Activated naive CD4-positive, alpha-beta T cell treated with anti-CD3 and anti-CD28 coated beads, Interleukin-2, amount 50 U/mL, for 24 hours (primary cell): ENCODE data around the gene TMEM151A.
"Not testable (repeated sequence)": the region's sequence is repeated elsewhere in the genome, so short reads cannot be mapped to it uniquely, and the experiment has no call there.

ENCODE experiments used
- H3K27ac Mint-ChIP-seq: one replicate; pipeline ENCODE4 v1.8.0; 2021; ENCODE audit warnings: mild to moderate bottlenecking, mixed read lengths
- H3K27me3 Mint-ChIP-seq: one replicate; pipeline ENCODE4 v1.8.0; 2021; ENCODE audit warnings: mixed read lengths
- H3K36me3 Mint-ChIP-seq: one replicate; pipeline ENCODE4 v1.8.0; 2021; ENCODE audit warnings: mixed read lengths
- H3K4me1 Mint-ChIP-seq: one replicate; pipeline ENCODE4 v1.8.0; 2021; ENCODE audit warnings: mixed read lengths
- H3K4me3 Mint-ChIP-seq: one replicate; pipeline ENCODE4 v1.8.0; 2021; ENCODE audit warnings: mild to moderate bottlenecking, mixed read lengths
- H3K9me3 Mint-ChIP-seq: one replicate; pipeline ENCODE4 v1.8.0; 2021; ENCODE audit warnings: mixed read lengths

TMEM151A gene

DNA sequence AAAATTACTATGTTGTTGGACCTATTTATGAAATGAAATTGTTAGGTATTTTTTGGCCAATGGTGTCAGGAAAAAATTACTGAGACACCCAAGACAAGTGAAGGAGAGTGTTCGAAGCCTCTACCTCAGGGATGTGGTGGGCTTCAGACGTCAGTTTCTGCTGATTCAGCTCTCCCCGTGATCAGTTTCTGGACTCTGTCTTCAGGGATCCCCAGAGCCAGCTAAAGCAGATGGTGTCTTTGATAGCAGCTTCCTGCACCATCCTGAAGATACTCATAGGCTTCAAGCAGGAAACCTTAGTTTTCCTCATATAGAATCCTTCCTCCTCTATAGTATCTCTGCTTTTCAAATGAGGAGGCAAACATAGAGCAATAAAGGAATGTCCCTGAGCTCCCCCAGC lies 17.8 kb downstream of the TMEM151A start:
- no peaks in the 10 kb centered on the region for H3K36me3 Mint-ChIP-seq

DNA sequence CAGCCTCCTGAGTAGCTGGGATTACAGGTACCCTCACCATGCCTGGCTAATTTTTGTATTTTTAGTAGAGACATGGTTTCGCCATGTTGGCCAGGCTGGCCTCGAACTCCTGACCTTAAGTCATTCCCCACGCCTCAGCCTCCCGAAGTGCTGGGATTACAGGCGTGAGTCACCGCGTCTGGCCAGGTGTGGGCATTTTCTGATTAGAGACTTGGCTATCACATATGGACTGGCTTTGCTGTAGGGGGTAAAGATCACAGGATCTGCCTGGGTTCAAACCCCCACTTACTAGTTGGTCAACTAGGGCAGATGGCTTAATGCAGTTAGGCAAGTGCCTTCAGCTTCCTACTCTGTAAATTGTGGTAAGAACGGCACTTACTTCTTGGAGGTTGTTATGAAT lies 18.6 kb downstream of the TMEM151A start:
- Mint-ChIP-seq H3K27ac (no peak overlapping the region), H3K36me3 (no peaks in the 10 kb centered on the region), H3K27me3 (no peaks in the 10 kb centered on the region), H3K4me1 (peaks cover 25% of the 10 kb centered on the region), H3K4me3 (no peak overlapping the region), H3K9me3 (no peaks in the 10 kb centered on the region)

More for the DNA sequence above, 17.8 kb downstream of the TMEM151A start:
- H3K27ac Mint-ChIP-seq = peak overlapping the region; percentile 8
- H3K4me3 Mint-ChIP-seq = no peak overlapping the region
- H3K4me1 Mint-ChIP-seq = peaks cover 18% of the 10 kb centered on the region
- H3K9me3 Mint-ChIP-seq = no peaks in the 10 kb centered on the region
- no peaks in the 10 kb centered on the region for H3K27me3 Mint-ChIP-seq

GRCh38 chr11:66310803-66311440 lies 19.2 kb downstream of the TMEM151A start:
- H3K4me3 Mint-ChIP-seq, H3K27me3 Mint-ChIP-seq, H3K36me3 Mint-ChIP-seq, H3K9me3 Mint-ChIP-seq: not testable (repeated sequence)
- H3K27ac Mint-ChIP-seq = peak overlapping the region; percentile 23
- peaks cover 31% of the 10 kb centered on the region for H3K4me1 Mint-ChIP-seq

DNA sequence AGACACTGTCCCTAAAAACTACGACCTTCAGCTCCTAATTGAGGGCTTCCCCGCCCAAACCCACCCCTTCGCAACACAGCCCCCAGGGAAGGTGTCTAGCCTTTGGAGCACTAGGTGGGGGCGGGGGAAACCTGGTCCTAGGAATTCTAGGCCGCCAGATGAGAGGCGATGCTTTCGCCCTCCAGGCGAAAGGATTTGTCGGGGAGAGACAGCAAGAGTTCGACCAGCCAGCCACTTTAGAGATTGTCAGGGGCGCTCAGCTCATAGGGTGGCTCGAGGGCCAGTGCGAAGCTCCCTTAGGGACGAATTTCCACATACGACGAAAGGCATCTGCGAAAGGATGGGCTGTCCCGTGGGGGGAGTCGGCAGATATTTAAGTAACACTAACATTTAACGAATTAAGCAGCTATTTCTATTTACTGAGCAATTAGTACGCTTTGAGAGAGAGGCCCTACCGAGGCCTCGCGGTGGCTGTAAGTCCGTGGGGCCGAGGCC lies 19.8 kb downstream of the TMEM151A start:
- H3K36me3 Mint-ChIP-seq = no peaks in the 10 kb centered on the region
- H3K9me3 Mint-ChIP-seq = no peaks in the 10 kb centered on the region
- H3K4me3 Mint-ChIP-seq = peak overlapping the region; percentile 91
- H3K27me3 Mint-ChIP-seq = no peaks in the 10 kb centered on the region
- H3K4me1 Mint-ChIP-seq = peaks cover 36% of the 10 kb centered on the region
- H3K27ac Mint-ChIP-seq = peak overlapping the region; percentile 92

DNA sequence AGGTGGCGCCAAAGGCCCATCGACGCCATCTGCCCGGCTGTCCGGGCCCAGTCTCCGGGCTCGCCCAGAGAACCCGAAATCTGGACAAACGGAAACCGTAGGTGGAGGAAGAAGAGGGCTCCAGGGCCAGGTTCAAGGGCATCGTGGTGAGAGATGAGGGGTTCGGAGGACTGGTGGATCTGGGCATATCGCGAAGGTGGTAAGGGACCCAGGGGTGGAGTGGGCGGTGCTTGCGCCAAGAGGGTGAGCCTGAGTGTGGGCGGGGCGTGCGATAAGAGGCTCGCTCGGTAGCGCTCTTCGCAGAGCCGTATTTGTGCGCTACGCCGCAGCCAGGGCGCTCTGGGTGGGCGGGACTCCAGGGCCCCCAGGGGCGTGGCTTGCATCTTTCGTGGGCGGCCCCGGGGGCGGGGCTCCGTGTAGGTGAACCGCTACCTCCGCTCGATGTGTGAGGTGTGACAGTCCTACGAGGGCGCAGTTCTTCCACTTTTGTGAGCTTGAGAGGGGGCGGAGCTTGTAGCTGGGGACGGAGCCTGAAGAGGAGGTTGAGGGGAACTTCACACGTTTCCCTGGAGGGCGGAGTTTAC lies 20.4 kb downstream of the TMEM151A start:
- no peaks in the 10 kb centered on the region for H3K27me3 Mint-ChIP-seq
- peak overlapping the region; percentile 91 for H3K4me3 Mint-ChIP-seq
- H3K36me3 Mint-ChIP-seq = no peaks in the 10 kb centered on the region
- no peaks in the 10 kb centered on the region for H3K9me3 Mint-ChIP-seq
- peaks cover 36% of the 10 kb centered on the region for H3K4me1 Mint-ChIP-seq
- H3K27ac Mint-ChIP-seq = peak overlapping the region; percentile 92

DNA sequence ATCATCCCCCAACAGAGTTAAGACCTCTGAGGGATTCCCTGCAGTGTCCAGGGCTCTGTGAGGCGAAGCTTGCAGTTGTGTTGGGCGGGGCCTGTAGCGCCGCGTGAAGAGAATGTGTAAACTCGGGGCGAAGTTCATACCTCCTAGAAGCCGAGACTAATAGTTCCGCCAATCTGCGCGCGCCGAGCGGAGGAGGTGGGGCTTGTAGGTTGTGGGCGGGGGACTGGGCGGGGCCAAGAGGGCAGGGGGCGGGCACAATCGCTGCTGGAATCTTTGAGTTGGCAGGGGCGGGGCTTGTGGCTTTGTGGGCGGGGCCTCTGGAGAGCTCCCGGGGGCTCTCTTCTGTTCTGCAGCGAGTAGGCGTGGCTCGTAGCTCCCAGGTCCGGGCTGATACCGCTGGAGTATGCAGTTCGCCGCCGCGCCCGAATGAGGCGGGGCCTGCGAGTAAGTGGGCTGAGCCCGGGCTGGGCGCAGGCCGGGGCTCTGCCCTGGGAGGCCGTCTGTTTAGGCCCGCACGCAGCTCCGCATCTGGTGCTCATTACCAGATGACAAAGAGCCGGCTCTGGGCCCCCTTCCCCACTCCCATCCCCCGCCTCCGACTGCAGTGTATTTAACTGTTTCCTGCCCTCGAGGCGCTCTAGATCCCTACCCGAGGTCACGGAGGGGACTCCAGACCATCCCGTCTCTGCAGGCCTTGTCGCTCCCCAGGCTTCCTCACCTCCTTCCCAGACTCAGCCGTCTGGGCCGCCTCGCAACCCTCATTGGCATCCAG lies 21.0 kb downstream of the TMEM151A start:
- H3K9me3 Mint-ChIP-seq = no peaks in the 10 kb centered on the region
- H3K4me1 Mint-ChIP-seq = peaks cover 42% of the 10 kb centered on the region
- H3K27me3 Mint-ChIP-seq = no peaks in the 10 kb centered on the region
- H3K36me3 Mint-ChIP-seq = no peaks in the 10 kb centered on the region
- peak overlapping the region; percentile 91 for H3K4me3 Mint-ChIP-seq
- peak overlapping the region; percentile 92 for H3K27ac Mint-ChIP-seq

- H3K36me3 Mint-ChIP-seq = no peaks in the 10 kb centered on the region
- peak overlapping the region; percentile 91 for H3K27ac Mint-ChIP-seq
- no peaks in the 10 kb centered on the region for H3K27me3 Mint-ChIP-seq
- no peaks in the 10 kb centered on the region for H3K9me3 Mint-ChIP-seq
- peaks cover 49% of the 10 kb centered on the region for H3K4me1 Mint-ChIP-seq
- H3K4me3 Mint-ChIP-seq = peak overlapping the region; percentile 91
Observed at GRCh38 chr11:66313321-66314185, 21.9 kb downstream of the TMEM151A start.

GRCh38 chr11:66314186-66314501 lies 22.4 kb downstream of the TMEM151A start:
- Mint-ChIP-seq H3K4me1 (peaks cover 55% of the 10 kb centered on the region), H3K27ac (peak overlapping the region; percentile 91), H3K27me3 (no peaks in the 10 kb centered on the region), H3K9me3 (no peaks in the 10 kb centered on the region), H3K4me3 (peak overlapping the region; percentile 74), H3K36me3 (no peaks in the 10 kb centered on the region)

DNA sequence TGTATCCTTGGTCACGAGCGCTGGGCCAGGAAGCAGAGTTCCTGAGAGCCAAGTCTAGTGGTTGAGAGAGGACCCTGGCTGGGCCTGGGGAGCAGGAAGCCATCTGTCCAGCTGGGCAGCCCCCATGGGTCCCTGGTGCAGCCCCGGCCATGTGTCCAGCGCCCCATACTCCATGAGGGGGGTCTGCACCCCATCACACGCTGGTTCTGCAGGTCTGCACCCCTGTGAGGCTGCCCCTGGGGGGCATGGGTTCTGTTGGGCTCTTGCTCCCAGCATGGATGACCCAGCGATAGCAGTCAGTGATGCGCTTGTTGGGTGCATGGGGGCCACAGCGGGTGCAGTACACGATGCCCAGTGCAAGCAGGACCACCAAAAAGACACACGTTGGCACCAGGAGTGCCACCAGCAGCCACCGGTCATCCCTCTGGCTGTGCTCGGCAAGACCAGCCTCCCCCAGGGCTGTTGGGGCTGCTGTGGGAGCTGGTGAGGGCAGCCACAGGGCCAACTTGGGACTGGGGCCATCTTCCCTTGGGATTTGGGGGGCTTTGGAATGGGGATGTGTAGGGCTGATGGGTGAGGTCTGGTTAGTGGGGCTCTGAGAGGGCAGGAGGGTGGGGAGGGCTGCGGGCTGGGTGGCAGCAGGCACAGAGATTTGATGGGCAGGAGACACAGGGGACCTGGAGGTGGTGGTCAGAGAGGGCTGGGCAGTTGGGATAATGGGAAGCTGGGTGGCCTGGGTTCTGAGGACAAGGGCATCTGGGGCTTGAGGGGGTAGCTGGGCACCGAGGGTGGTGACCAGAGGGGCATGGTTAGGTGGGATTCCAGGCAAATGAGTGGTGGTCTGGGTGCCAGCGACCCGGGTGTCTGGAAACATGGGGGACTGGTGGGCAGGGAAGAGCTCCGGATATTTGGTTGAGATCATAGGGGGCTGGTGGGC lies 23.1 kb downstream of the TMEM151A start:
- Mint-ChIP-seq H3K4me3 (peak overlapping the region; percentile 74), H3K36me3 (no peaks in the 10 kb centered on the region), H3K4me1 (peaks cover 62% of the 10 kb centered on the region), H3K27me3 (no peaks in the 10 kb centered on the region), H3K9me3 (no peaks in the 10 kb centered on the region), H3K27ac (peak overlapping the region; percentile 91)

DNA sequence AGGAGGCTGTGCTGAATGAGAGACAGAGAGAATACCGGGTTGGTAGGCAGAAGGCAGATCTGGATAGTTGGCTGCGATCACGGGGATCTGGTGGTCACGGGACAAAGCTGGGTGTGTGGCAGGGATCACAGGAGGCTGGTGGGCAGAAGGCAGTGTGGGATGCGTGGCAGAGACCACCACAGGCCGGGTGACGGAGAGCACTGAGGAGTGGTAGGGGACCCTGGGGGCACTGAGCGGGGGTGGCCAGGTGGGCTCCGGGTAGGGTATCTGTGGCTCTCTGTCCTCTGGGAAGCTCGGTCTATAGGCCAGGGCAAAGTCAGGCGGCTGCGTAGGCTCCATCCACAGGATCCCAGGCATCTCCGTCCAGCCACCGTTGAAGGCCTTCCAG lies 23.8 kb downstream of the TMEM151A start:
- Mint-ChIP-seq H3K9me3 (no peaks in the 10 kb centered on the region), H3K27ac (peak overlapping the region; percentile 90), H3K27me3 (no peaks in the 10 kb centered on the region), H3K4me1 (peaks cover 68% of the 10 kb centered on the region), H3K36me3 (no peaks in the 10 kb centered on the region), H3K4me3 (no peak overlapping the region)

DNA sequence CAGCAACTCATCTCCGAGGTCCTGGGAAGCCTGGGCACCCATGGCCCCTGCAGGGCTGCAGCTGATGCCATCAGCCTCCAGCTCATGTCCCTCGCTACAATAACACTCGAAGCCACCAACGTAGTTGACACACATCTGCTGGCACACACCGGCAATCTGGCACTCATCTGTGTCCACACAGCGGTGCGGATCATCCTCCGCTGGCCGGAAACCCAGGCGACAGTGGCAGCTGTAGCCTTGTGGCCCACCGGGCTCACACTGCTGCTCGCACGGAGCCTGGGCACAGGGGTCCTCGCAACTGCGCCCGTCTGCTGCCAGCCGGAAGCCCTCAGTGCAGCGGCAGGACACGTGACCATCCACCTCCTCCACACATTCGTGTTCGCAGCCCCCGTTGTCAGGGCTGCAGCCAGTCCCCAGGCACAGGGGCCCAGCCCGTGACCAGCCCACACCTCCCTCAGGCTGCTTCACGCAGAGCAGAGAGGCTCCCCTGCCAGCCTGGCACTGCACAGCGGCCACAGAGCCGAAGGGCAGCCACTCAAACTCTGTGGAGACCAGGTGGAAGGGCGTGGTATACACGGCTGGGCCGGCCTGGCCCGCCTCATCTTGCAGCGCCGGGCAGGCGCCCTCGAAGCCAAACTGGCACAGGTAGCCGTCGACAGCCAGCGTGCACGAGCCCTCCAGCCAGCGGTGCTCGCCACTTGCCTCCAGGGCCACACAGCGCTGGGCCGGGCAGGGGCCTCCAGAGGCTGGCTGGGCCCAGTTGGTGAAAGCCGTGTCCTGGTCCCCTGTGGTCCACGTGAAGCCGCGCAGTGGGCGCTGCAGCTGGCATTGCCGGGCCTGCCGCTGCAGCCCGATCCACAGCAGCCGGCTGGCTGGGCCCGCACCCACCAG lies 24.5 kb downstream of the TMEM151A start:
- no peaks in the 10 kb centered on the region for H3K27me3 Mint-ChIP-seq
- no peak overlapping the region for H3K4me3 Mint-ChIP-seq
- peak overlapping the region; percentile 47 for H3K27ac Mint-ChIP-seq
- H3K9me3 Mint-ChIP-seq = no peaks in the 10 kb centered on the region
- no peaks in the 10 kb centered on the region for H3K36me3 Mint-ChIP-seq
- peaks cover 68% of the 10 kb centered on the region for H3K4me1 Mint-ChIP-seq

DNA sequence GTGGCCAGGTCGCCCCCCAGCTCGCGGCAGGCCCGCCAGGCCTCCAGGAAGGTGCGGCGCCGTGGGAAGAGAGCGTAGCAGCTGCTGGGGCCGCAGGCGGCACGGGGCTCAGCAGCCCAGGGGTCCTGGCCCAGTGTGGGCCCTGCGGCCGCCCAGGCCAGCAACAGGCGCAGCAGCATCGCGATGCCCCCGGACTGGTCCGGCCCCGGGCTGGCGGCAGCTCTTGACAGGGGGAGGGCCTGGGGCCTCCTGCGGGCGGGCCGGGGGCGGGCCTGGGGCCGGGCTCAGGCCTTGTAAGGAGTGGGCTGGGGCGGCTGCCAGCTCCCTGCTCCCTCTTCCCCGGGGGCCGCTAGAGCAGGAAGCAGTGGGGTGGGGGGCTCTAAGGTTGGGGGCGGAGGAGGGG lies 25.2 kb downstream of the TMEM151A start, which contains the start of gene CD248:
CD248 (minus strand) TSS at position 196 of the 403 bp plus-strand sequence; CDS start at position 179, 17 bp downstream.
- peak within 1 kb of the TSS; percentile 82 for H3K27ac Mint-ChIP-seq
- H3K9me3 Mint-ChIP-seq = no peaks in the 10 kb centered on the region
- no peaks in the 10 kb centered on the region for H3K36me3 Mint-ChIP-seq
- H3K4me1 Mint-ChIP-seq = peaks cover 66% of the 10 kb centered on the region
- no peaks in the 10 kb centered on the region for H3K27me3 Mint-ChIP-seq
- peak within 1 kb of the TSS; percentile 44 for H3K4me3 Mint-ChIP-seq

- H3K9me3 Mint-ChIP-seq = no peaks in the 10 kb centered on the region
- H3K27ac Mint-ChIP-seq = peak overlapping the region; percentile 82
- peaks cover 68% of the 10 kb centered on the region for H3K4me1 Mint-ChIP-seq
- no peaks in the 10 kb centered on the region for H3K27me3 Mint-ChIP-seq
- H3K36me3 Mint-ChIP-seq = no peaks in the 10 kb centered on the region
- H3K4me3 Mint-ChIP-seq = peak overlapping the region; percentile 39
Observed at GRCh38 chr11:66317322-66317722, 25.6 kb downstream of the TMEM151A start.
